ENCODE measurements around the gene OR9Q1.

DNA sequence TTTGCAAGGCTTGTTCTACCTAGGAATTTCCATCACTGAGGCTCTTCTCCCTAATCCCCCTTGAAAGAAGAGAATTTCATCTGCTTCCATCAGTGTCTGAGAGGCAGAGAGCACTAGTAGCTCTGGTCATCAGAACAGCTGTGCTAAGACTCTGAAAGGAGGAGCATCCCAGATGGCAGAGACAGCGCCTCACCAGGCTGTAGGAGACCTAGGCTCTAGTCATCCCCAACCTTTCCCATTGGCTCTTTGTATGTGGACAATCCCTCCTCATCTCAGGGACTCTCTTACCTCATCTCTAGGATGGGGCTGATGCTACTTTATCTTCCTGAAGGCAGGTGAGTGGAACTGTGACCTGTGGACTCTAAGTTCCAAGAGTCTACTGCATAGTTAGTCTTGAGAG, 110.5 kb downstream of the OR9Q1 start:
- TF ChIP-seq, protein P1, sequence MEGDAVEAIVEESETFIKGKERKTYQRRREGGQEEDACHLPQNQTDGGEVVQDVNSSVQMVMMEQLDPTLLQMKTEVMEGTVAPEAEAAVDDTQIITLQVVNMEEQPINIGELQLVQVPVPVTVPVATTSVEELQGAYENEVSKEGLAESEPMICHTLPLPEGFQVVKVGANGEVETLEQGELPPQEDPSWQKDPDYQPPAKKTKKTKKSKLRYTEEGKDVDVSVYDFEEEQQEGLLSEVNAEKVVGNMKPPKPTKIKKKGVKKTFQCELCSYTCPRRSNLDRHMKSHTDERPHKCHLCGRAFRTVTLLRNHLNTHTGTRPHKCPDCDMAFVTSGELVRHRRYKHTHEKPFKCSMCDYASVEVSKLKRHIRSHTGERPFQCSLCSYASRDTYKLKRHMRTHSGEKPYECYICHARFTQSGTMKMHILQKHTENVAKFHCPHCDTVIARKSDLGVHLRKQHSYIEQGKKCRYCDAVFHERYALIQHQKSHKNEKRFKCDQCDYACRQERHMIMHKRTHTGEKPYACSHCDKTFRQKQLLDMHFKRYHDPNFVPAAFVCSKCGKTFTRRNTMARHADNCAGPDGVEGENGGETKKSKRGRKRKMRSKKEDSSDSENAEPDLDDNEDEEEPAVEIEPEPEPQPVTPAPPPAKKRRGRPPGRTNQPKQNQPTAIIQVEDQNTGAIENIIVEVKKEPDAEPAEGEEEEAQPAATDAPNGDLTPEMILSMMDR (IDR thresholded peaks at IDR 0.05) = no peak
- TF ChIP-seq EP300 (IDR thresholded peaks at IDR 0.05) = no peak

All from upper lobe of left lung (tissue), 4 donors.